ENCODE data around the gene POFUT1. TPM values are rescaled to one million over a fixed set of nuclear protein-coding genes. Genes with fewer than 3 reads are reported as not detected.
"Not testable (repeated sequence)": the region's sequence is repeated elsewhere in the genome, so short reads cannot be mapped to it uniquely, and the experiment has no call there.

POFUT1 gene
- total RNA-seq, 1 donor from 2014 or later = 29.5 TPM

- no peaks in the 10 kb centered on the region for H3K27me3 Mint-ChIP-seq (ENCODE audit: unreplicated experiment)
- H3K36me3 Mint-ChIP-seq (ENCODE audit: unreplicated experiment) = no peaks in the 10 kb centered on the region
- H3K27ac Mint-ChIP-seq (ENCODE audit: unreplicated experiment) = no peak overlapping the region
- H3K9me3 Mint-ChIP-seq (ENCODE audit: unreplicated experiment) = peaks cover 4% of the 10 kb centered on the region
- H3K4me3 Mint-ChIP-seq (ENCODE audit: unreplicated experiment) = no peak overlapping the region
- TF ChIP-seq CTCF (IDR thresholded peaks at IDR 0.05; ENCODE audit: partially characterized antibody, unreplicated experiment) = no peak
- no peak for DNase-seq
- H3K4me1 Mint-ChIP-seq (ENCODE audit: low read depth, unreplicated experiment) = peaks cover 2% of the 10 kb centered on the region
These were observed 32.5 kb downstream of the POFUT1 start for GRCh38 chr20:32240205-32240604.

GRCh38 chr20:32241807-32242206 is 34.1 kb downstream of the POFUT1 start:
- TF ChIP-seq CTCF (IDR thresholded peaks at IDR 0.05; ENCODE audit: partially characterized antibody, unreplicated experiment) = no peak
- Mint-ChIP-seq H3K27me3 (ENCODE audit: unreplicated experiment) (no peaks in the 10 kb centered on the region), H3K36me3 (ENCODE audit: unreplicated experiment) (no peaks in the 10 kb centered on the region), H3K9me3 (ENCODE audit: unreplicated experiment) (peaks cover 7% of the 10 kb centered on the region), H3K4me3 (ENCODE audit: unreplicated experiment) (no peak overlapping the region), H3K4me1 (ENCODE audit: low read depth, unreplicated experiment) (peaks cover 2% of the 10 kb centered on the region), H3K27ac (ENCODE audit: unreplicated experiment) (no peak overlapping the region)
- no peak for DNase-seq

DNA sequence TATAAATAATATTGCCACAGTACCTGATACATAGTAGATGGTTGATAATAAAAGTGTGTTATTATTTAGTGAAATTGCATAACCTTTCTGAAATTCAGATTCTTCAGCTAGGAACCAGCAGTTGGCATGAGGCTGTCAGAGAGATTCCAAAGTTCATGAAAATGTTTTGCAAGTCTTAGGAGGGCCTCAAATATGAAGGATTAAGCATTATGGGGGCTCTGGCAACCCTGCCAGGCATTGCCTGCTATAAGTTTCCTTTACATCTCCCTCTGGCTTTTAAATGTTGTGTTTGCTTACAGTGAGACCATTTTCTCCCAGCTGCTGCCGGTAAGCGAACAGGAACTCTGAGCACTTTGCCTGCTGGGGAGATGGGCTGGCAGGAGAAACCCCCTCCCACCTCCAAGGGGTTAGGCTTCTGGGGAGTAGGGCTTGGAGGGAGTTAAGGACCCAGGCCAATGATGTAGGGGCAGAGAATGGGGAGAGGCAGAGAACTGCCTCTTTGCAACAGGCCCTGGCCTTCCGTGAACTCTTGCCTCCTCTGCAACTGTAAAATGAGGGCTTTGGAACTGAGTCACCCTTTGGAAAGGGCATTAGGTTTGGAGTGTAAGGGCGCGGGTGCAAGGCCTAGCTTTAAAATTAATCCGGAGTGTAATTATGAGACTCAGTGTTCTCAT is 36.6 kb downstream of the POFUT1 start:
- DNase-seq = no peak

DNA sequence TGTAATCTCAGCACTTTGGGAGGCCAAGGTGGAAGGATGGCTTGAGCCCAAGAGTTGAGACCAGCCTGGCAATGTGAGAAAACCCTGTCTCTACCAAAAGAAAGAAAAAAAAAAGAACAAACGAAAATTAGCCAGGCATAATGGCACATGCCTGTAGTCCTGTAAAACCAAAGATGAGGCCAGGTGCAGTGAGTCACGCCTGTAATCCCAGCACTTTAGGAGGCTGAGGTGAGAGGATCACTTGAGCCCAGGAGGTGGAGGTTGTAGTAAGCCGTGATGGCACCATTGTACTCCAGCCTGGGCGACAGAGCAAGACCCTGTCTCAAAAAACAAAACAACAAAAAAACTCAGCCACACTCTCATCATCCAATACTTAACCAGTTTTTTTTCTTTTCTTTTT is 37.3 kb downstream of the POFUT1 start:
- TF ChIP-seq CTCF (IDR thresholded peaks at IDR 0.05; ENCODE audit: partially characterized antibody, unreplicated experiment) = no peak
- H3K9me3 Mint-ChIP-seq (ENCODE audit: unreplicated experiment) = peaks cover 3% of the 10 kb centered on the region
- H3K27me3 Mint-ChIP-seq (ENCODE audit: unreplicated experiment) = no peaks in the 10 kb centered on the region
- no peak overlapping the region for H3K27ac Mint-ChIP-seq (ENCODE audit: unreplicated experiment)
- H3K4me3 Mint-ChIP-seq (ENCODE audit: unreplicated experiment) = no peak overlapping the region
- peaks cover 4% of the 10 kb centered on the region for H3K4me1 Mint-ChIP-seq (ENCODE audit: low read depth, unreplicated experiment)
- H3K36me3 Mint-ChIP-seq (ENCODE audit: unreplicated experiment) = no peaks in the 10 kb centered on the region
- DNase-seq = no peak

More for the DNA sequence above, 36.6 kb downstream of the POFUT1 start:
- TF ChIP-seq CTCF (IDR thresholded peaks at IDR 0.05; ENCODE audit: partially characterized antibody, unreplicated experiment) = no peak
- no peaks in the 10 kb centered on the region for H3K36me3 Mint-ChIP-seq (ENCODE audit: unreplicated experiment)
- no peak overlapping the region for H3K4me3 Mint-ChIP-seq (ENCODE audit: unreplicated experiment)
- H3K4me1 Mint-ChIP-seq (ENCODE audit: low read depth, unreplicated experiment) = peaks cover 4% of the 10 kb centered on the region
- peaks cover 3% of the 10 kb centered on the region for H3K9me3 Mint-ChIP-seq (ENCODE audit: unreplicated experiment)
- no peaks in the 10 kb centered on the region for H3K27me3 Mint-ChIP-seq (ENCODE audit: unreplicated experiment)
- H3K27ac Mint-ChIP-seq (ENCODE audit: unreplicated experiment) = no peak overlapping the region

- H3K9me3 Mint-ChIP-seq (ENCODE audit: unreplicated experiment); H3K4me1 Mint-ChIP-seq (ENCODE audit: low read depth, unreplicated experiment); DNase-seq; H3K27me3 Mint-ChIP-seq (ENCODE audit: unreplicated experiment); H3K36me3 Mint-ChIP-seq (ENCODE audit: unreplicated experiment); H3K4me3 Mint-ChIP-seq (ENCODE audit: unreplicated experiment): not testable (repeated sequence)
- H3K27ac Mint-ChIP-seq (ENCODE audit: unreplicated experiment) = peak overlapping the region; percentile 5
These were observed 38.5 kb downstream of the POFUT1 start for GRCh38 chr20:32246208-32246607.

All from glutamatergic neuron (in vitro differentiated cells).